NCI-H2029 treated with DMSO at 0.1 percent for 48 hours (cell line): ENCODE results near the gene TMEM212.
"Not testable (repeated sequence)": the region's sequence is repeated elsewhere in the genome, so short reads cannot be mapped to it uniquely, and the experiment has no call there.

Experiments
- DNase-seq: peaks from one replicate; lab custom pipeline; 2025; lab: John Stamatoyannopoulos, UW

Gene TMEM212

DNA sequence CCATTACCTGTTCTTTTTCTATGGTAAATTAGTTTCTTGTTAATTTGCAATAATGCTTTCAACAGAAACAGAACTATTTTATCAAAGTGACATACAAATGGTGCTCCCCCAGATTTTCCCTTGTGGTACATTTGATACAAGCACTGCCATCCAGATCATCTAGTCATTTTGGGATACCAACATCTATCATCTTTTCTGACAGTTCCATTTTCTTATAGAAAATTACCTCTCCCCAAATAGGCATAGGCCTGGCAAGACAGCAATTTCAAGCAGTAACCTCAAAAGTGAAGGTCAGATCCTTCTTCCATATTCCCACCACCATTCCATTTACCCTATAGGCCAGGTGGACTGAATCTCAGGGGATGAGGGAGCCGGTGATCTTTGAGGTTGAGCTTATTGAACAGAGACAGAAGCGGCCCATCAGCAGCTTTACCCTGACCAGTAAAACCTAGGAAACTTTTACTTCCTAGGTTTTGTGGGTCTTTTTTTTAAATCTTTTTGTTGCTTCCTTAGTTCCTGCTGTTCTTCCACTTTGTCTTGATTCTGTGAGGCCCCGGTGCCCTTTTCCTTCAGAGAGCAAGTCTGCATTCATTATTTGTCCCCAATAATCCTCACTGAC is 29.8 kb upstream of the TMEM212 start:
- no peak for DNase-seq

DNA sequence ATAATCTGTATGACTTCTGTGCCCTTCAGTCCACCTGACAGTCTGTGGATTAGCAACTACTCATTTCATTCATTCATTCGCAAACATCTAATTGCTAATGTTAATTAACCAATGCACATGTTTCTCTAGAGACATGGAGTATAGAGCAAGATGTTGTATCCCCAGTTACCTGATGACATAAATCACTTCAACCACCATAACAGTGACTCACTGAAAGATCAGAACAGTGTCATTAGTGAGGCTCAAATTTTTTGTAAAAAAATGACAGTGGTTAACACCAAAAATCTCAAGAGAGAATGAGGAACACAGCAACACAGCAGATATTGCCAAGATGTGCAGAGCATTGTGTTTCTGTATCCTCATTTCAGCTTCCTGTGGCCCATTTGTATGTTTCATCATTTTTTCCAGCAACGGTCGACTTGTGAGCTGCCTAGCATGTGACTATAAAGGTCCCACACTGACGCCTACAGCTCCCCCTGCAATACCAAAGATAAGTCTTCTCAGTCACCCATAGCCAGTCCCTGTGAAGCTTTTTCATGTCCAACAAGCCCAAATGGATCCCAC is 29.2 kb upstream of the TMEM212 start:
- no peak for DNase-seq

DNA sequence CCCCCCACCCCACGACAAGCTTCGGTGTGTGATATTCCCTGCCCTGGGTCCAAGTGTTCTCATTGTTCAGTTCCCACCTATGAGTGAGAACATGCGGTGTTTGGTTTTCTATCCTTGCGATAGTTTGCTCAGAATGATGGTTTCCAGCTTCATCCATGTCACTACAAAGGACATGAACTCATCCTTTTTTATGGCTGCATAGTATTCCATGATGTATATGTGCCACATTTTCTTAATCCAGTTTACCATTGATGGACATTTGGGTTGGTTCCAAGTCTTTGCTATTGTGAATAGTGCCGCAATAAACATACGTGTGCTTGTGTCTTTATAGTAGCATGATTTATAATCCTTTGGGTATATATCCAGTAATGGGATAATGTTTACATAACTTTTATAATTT is 28.5 kb upstream of the TMEM212 start:
- DNase-seq, result not testable (repeated sequence)

DNA sequence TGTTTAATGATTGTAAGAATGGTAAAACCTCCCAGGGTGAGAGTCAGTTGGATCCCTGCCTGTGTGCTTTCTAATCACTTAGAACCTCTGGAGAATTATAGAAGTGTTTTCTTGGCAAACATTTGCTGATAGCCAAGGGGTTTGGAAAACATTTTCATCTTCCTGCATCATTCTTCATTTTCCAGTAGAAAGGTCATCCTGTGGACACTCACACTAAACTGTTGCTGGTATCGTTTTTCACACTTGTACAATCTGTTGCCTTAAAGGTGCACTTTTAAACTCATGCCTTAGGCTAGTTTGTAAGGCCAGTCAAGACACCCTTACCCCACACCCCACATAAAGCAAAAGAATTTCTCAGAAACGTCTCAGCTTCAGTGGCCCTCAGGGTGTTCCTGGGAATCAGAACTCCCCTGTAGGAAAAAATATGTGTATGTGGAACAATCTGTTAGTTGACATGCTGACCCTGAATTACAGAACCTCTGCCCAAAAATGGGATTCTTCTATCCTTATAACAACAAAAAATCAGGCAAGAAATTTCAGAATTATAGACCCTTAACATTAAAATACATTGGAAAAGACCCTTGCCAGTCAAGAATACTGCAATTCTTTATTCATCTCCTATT is 27.1 kb upstream of the TMEM212 start:
- no peak for DNase-seq

DNA sequence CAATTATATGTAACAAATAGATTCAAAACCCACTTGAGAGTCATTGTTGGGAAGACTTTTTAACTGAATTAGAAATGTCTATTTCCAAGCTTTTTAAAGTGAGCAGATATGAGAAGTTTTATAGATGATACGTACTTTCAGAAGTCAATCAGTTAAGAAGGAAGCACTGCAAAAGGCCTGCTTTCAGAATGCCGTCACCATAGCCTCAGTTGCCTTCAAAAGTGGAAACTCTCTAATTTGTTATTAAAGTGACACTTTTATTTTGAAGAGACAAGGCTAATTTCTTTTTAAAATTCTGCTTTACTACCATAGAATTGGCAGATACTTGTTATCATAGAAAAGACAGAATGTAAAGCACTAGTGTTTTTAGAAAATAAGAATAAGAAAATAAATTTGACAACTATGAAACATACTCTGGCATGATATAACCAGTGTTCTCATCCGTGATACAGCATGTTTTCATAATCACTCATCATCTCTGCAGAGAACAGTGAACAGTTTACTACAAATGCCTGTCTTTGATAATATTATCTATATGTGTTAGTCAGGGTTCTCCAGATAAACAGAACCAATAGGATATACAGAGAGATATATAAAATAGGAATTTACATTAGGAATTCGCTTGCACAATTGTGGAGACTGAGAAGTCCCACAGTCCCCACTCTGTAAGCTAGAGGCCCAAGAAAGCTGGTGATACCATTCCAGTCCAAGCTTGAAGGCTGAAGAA is 25.9 kb upstream of the TMEM212 start:
- DNase-seq, result no peak

- DNase-seq, result no peak
Observed at GRCh38 chr3:171821044-171821443, 22.1 kb upstream of the TMEM212 start.

- DNase-seq, result no peak
Observed at GRCh38 chr3:171821778-171822358, 21.3 kb upstream of the TMEM212 start.

DNA sequence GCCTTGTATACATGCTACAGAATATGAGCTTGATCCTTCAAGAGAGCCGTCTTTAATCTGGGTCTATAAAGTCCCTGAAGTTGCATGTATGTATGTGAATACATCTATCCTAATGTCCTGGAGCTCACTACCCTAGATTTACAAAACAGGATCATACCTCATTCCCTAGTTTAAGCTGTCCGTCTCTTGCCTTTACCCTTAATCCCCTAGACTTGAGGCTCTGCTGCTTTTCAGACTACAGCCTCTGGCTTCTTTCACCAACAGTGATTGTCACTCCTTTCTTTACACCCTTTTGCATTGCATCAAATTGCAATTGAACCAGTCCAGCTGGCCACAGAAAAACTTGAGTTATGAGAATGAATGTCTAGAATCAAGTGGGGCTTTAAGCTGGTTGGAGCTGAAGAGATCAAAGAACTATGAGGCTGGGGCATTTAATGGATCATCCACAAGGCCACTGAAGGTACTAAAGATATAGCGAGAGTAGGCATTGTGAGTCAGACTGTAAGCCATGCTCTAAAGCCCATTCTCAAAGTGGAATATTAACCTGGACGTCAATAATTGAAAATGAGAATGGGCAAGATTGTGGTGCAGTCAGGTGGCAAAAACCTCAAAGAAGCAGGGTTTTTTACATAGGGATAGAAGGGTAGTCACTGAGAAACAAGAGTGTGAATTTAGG is 20.6 kb upstream of the TMEM212 start:
- no peak for DNase-seq

GRCh38 chr3:171824116-171824515 is 19.0 kb upstream of the TMEM212 start:
- DNase-seq, result no peak

- DNase-seq, result no peak
Observed at GRCh38 chr3:171824824-171825221, 18.3 kb upstream of the TMEM212 start.

- no peak for DNase-seq
Observed at GRCh38 chr3:171825222-171825828, 17.8 kb upstream of the TMEM212 start.

DNA sequence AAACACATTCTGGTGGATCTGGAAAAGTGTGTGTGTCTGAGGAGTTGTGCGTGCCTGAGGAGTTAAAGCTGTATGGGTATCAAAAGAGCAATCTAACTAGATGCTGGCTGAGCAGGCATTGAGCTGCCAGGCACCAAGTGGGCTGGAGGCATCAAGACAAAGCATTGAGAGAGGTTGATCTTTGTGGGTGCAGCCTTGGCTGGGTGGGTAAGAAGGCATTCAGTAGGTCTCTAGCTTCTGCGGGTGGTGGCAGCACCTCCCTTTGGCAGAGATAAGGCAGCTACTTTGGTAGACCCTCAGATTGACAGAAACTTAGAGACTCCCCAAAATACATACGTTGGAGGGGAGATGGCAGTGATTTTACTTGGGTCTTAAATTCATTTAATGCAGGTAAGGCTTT is 15.8 kb upstream of the TMEM212 start:
- no peak for DNase-seq

DNA sequence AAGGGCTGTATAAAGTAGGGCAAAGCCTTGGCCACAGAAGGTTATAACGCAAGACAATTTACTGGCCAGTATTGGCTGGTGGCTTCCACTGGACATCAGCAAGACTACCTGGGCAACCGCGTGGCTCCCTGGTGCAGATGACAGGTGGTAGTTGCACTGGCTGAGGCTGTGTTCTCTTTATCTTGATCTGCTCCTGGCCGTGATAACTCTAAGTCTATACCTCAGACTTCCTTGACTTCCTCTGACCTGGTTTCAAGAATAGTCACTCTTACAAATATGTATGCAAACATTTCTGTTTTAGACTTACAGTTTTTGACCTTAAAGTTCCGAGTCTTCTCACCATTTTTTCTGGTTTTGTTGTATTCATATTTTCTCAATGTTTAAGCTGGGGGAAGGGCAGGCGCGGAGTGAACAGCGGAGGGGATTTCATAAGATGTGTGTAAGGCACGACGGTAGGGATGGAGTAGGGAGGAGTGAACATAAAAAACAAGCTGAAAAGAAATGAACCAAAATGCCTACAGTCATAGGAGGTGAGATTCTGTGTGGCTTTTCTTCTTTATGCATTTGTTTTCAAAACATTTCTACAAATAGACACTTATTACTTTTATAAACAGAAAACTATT is 15.2 kb upstream of the TMEM212 start:
- DNase-seq, result no peak

- no peak for DNase-seq
Observed at GRCh38 chr3:171828902-171829770, 14.0 kb upstream of the TMEM212 start.

GRCh38 chr3:171829841-171830517 is 13.2 kb upstream of the TMEM212 start:
- no peak for DNase-seq

GRCh38 chr3:171830518-171830875 is 12.7 kb upstream of the TMEM212 start:
- DNase-seq, result no peak

DNA sequence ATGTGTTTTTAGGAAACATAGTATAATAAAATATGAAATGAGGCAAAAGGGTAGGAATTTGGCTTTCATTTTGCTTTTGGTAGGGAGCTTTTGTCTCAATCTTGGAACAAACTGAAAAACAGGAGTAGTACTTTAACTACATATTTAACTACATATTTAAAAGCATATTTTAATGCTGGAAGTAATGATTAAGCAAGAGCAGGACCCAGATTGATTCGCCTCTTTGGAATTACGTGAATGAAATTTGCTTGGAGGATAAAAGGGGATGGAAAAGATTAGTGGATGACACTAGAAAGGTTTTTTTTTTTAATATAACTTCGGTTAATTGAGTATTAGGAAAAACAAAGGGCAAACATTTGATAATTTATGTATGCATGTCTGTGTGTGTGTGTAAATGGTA is 11.2 kb upstream of the TMEM212 start:
- no peak for DNase-seq

- DNase-seq, result no peak
Observed at GRCh38 chr3:171832989-171833388, 10.2 kb upstream of the TMEM212 start.

GRCh38 chr3:171833789-171834460 is 9.2 kb upstream of the TMEM212 start:
- peak; percentile 29 for DNase-seq
